ENCODE results near the gene CST6.
A peak's percentile ranks its signal among the peaks of the same experiment; 100 is the strongest.

GRCh38 chr11:66001942-66002647 lies 9.7 kb upstream of the CST6 start, which contains the start of the genes BANF1 and EIF1AD:
- peak in 1 of 4 experiments; percentile 16 for TF ChIP-seq CTCF (IDR thresholded peaks at IDR 0.05)
- peak; percentile 20 for TF ChIP-seq POLR2A (IDR thresholded peaks at IDR 0.05)
- peak; percentile 93 for TF ChIP-seq POLR2AphosphoS5 (IDR thresholded peaks at IDR 0.05)

All from prostate gland (tissue), 2 donors.